Cardiac fibroblast (primary cell): ENCODE data around the gene PCMT1.
"Not testable (repeated sequence)": the region's sequence is repeated elsewhere in the genome, so short reads cannot be mapped to it uniquely, and the experiment has no call there.

Experiments
- DNase-seq, 2 donors: peaks; one replicate each; pipeline versions ENCODE4 v3.0.0 to v3.0.0-alpha.2; 2010; ENCODE audit warnings: low read depth in 2 of 2
- H3K4me3 ChIP-seq, 2 donors: replicated peaks in 1 of 2; 1 replicate in 1 of 2; 2 replicates in 1 of 2; pipeline ENCODE4 v1.5.1; 2011; ENCODE audit warnings: low read depth in 2 of 2, low read length in 2 of 2, mild to moderate bottlenecking in 2 of 2, moderate library complexity in 1 of 2
- CTCF ChIP-seq: IDR thresholded peaks from one replicate; pipeline ENCODE4 v1.5.1; 2011; ENCODE audit warnings: low read depth, mild to moderate bottlenecking, low read length, inconsistent platforms

Gene PCMT1

GRCh38 chr6:149851461-149852110, 102.0 kb downstream of the PCMT1 start:
- DNase-seq = peak; percentile 33 to 73
- no peak for TF ChIP-seq CTCF
- no peak overlapping the region for H3K4me3 ChIP-seq

GRCh38 chr6:149852180-149852579, 102.6 kb downstream of the PCMT1 start:
- no peak overlapping the region for H3K4me3 ChIP-seq
- no peak for TF ChIP-seq CTCF
- peak; percentile 80 to 82 for DNase-seq

GRCh38 chr6:149852881-149853280, 103.3 kb downstream of the PCMT1 start:
- no peak for DNase-seq
- TF ChIP-seq CTCF = no peak
- no peak overlapping the region for H3K4me3 ChIP-seq

GRCh38 chr6:149854017-149854416, 104.5 kb downstream of the PCMT1 start:
- DNase-seq = not testable (repeated sequence)

GRCh38 chr6:149854532-149854931, 105.0 kb downstream of the PCMT1 start:
- TF ChIP-seq CTCF = no peak
- DNase-seq = peak in 1 of 2 donors; percentile 33
- no peak overlapping the region for H3K4me3 ChIP-seq

More at GRCh38 chr6:149854017-149854416, 104.5 kb downstream of the PCMT1 start:
- not testable (repeated sequence) for H3K4me3 ChIP-seq

- TF ChIP-seq CTCF = no peak
- peak; percentile 73 to 95 for DNase-seq
- peak overlapping the region; percentile 2 to 45 for H3K4me3 ChIP-seq
Measured at GRCh38 chr6:149855040-149855654, 105.6 kb downstream of the PCMT1 start.

- DNase-seq = no peak
- H3K4me3 ChIP-seq = peak overlapping the region in 1 of 2 donors; percentile 45
- no peak for TF ChIP-seq CTCF
Measured at GRCh38 chr6:149855741-149856140, 106.2 kb downstream of the PCMT1 start.
